Hematopoietic multipotent progenitor cell (in vitro differentiated cells): Measurements from ENCODE around the gene ATXN1. TPM values are rescaled to one million over a fixed set of nuclear protein-coding genes. Genes with fewer than 3 reads are reported as not detected.

Source experiments
- DNase-seq, 3 donors: peaks; one replicate each; pipeline ENCODE4 v3.0.0-alpha.2; 2011 to 2015; ENCODE audit warnings: low read depth in 2 of 3, low spot score in 2 of 3
- total RNA-seq: library from RNA; depleted of rRNA; stranded (reverse); fragments of >200 nt; gene quantifications from one replicate; pipeline ENCODE4 v1.2.3, GENCODE V29; 2012

ATXN1 gene
- total RNA-seq, 1 donor, result 52.0 TPM

- DNase-seq, result peak in 2 of 3 donors; percentile 43 to 76
Observed at GRCh38 chr6:16764188-16764950, 3.1 kb upstream of the ATXN1 start.

- DNase-seq, result peak; percentile 50 to 72 (median 57)
Observed at GRCh38 chr6:16762550-16763477, 1.6 kb upstream of the ATXN1 start.

- DNase-seq, result no peak
Observed at GRCh38 chr6:16762268-16762549, 949 bp upstream of the ATXN1 start.

- DNase-seq, result peak; percentile 76 to 94 (median 90)
Observed at GRCh38 chr6:16761471-16762267, 409 bp upstream of the ATXN1 start.

- DNase-seq, result peak; percentile 52 to 87 (median 82)
Observed at GRCh38 chr6:16759646-16760515, 1.4 kb downstream of the ATXN1 start.

- peak in 1 of 3 donors; percentile 39 for DNase-seq
Observed at GRCh38 chr6:16759181-16759645, 2.0 kb downstream of the ATXN1 start.

GRCh38 chr6:16758163-16758975 lies 2.9 kb downstream of the ATXN1 start:
- no peak for DNase-seq

- DNase-seq, result no peak
Observed at GRCh38 chr6:16757332-16757731, 3.9 kb downstream of the ATXN1 start.

GRCh38 chr6:16756660-16757255 lies 4.5 kb downstream of the ATXN1 start:
- no peak for DNase-seq

DNA sequence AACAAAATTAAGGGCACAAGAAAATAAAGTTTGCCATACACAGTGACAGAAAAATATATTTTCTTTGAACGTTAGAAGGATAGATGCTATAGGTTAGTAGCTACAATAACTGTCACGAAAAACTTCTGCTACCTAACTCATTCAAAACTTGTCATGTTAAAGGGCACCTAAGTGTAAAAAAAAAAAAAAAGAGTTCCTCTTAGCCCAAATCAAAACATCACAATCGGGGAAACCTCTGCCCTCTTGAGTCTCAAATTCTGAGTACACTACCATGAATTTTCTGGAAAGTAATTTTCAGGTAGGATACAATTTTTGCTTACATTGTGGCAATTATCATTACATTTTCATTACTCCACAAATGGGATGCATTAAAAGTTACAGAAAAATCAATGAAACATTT lies 5.7 kb downstream of the ATXN1 start:
- DNase-seq, result peak in 1 of 3 donors; percentile 18

DNA sequence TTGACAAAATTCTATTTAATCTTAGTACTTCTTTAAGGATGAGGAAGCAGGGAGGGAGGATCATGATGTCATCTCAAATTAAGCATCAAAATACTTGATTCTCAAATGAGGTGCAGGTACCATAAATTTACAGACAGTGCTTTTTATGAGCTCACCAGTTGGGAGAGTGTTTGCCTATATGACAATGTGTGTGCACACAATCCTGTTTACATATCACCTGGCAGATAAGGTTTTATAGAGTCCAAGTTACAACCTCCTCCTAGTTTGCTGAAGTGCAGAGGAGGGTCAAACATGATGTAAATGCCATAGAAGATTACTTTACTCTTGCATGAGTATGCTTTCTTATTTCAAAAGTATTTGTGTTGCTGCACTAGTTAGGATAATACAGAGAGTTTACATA lies 6.4 kb downstream of the ATXN1 start:
- no peak for DNase-seq

- no peak for DNase-seq
Observed at GRCh38 chr6:16754274-16754673, 7.0 kb downstream of the ATXN1 start.

DNA sequence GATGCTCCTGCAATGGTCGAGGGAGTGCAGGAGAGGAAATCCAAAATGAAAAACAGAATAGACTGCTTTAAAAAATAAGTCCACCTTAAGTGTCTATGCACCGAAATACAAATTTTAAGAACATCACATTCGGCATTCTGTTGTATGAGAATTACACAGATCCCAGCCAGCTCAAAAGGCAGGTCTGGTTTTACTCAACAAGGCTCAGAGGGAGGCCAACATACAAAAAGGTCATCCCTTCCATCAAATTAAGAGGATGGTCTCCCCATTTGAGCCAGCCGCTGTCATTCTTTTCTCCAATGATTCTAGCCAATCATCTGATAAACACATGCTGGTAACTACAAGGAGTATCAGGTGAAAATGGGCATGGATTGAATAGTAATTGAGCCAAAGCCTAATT lies 7.9 kb downstream of the ATXN1 start:
- DNase-seq, result no peak

- DNase-seq, result peak in 2 of 3 donors; percentile 55 to 66
Observed at GRCh38 chr6:16752206-16752866, 8.9 kb downstream of the ATXN1 start.

- no peak for DNase-seq
Observed at GRCh38 chr6:16751251-16751946, 9.9 kb downstream of the ATXN1 start.

DNA sequence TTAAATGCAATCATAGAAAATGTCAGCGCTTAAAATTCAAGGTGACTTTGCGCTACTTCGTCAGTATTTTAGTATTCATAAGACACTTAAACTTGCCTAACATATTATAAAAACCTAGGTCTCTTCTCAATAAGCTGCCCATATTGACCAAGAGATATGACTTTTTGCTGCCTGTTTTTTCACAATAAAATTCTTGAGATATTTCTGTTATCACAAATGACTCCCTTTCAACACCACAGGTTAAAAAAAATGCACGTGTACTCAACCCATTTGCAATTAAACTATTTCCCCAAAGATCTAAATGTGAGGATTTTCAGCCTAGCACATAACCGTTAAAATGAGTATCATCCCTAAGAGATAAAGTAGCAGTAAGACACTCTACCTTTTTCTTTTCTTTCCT lies 10.7 kb downstream of the ATXN1 start:
- DNase-seq, result no peak
